HCT116 (cell line): Measurements from ENCODE around the gene PLCXD3. TPM values are rescaled to one million over a fixed set of nuclear protein-coding genes. Genes with fewer than 3 reads are reported as not detected.

ENCODE experiments used
- ATAC-seq: fragments of 200-7000 bp; cut with Tn5 transposase; 2 replicates; pipeline ENCODE4 v1.9.1; 2020; ENCODE audit warnings: mild to moderate bottlenecking, moderate library complexity
- BruUV-seq: library from RNA; stranded (reverse); fragments of 400-500 nt; replicated peaks from 2 replicates; lab custom pipeline; 2021; lab: Mats Ljungman, UMichigan
- CTCF ChIA-PET: fragments of 300-600 bp; sonication (Branson Sonifier 250); formaldehyde crosslinking; loops from one replicate; lab custom pipeline; 2021; ENCODE audit warnings: antibody characterized with exemption; lab: Charles Lee
- POLR2A ChIA-PET: fragments of 300-600, 350-600 bp; sonication (Branson Sonifier 250); formaldehyde crosslinking; loops from one replicate; lab custom pipeline; 2021; ENCODE audit warnings: antibody characterized with exemption; lab: Charles Lee
- RAD21 ChIA-PET, 2 experiments: fragments of 300-600 bp; sonication (Branson Sonifier 250); formaldehyde crosslinking; loops; one replicate each; lab custom pipeline; 2023; ENCODE audit warnings: low total read pairs in 2 of 2; ENCODE audit not compliant: uncharacterized antibody in 2 of 2, unreplicated experiment in 2 of 2, low non-redundant PET in 1 of 2; lab: Charles Lee
- DNase-seq: peaks from one replicate; pipeline ENCODE4 v3.0.0-alpha.2; 2010; ENCODE audit warnings: low read depth, low spot score
- H2AFZ ChIP-seq: fragments of 200-600 bp; shearing (Covaris generic), sonication (generic); 2 replicates; pipeline ENCODE4 v1.6.1; 2017; ENCODE audit warnings: low read depth, mixed run types, mixed read lengths, antibody characterized with exemption, low read length; ENCODE audit not compliant: poor library complexity, severe bottlenecking
- H3K27ac ChIP-seq: 2 replicates; pipeline ENCODE4 v1.5.1; 2012; ENCODE audit warnings: low read depth, low read length
- H3K27me3 ChIP-seq: fragments of 200-600 bp; sonication (generic); 2 replicates; pipeline ENCODE4 v1.6.1; 2016; ENCODE audit warnings: mixed run types, low read length, mixed read lengths; ENCODE audit not compliant: insufficient read depth
- H3K36me3 ChIP-seq, 2 experiments: fragments of 200-500 bp in 1 of 2; fragments of 200-600 bp in 1 of 2; sonication (Bioruptor generic) in 1 of 2; sonication (generic) in 1 of 2; 2 replicates each; pipeline versions ENCODE4 v1.5.1 to v1.6.1; 2014 to 2016; ENCODE audit warnings: low read length in 2 of 2, inconsistent platforms in 1 of 2, mixed read lengths in 1 of 2, mixed run types in 1 of 2; ENCODE audit not compliant: insufficient read depth in 2 of 2, control insufficient read depth in 1 of 2
- H3K4me1 ChIP-seq, 2 experiments: fragments of 200-600 bp in 1 of 2; sonication (generic) in 1 of 2; 2 replicates each; pipeline versions ENCODE4 v1.5.1 to v1.6.1; 2012 to 2017; ENCODE audit warnings: low read length in 2 of 2, inconsistent platforms in 1 of 2, mild to moderate bottlenecking in 1 of 2, mixed read lengths in 1 of 2, mixed run types in 1 of 2, moderate library complexity in 1 of 2; ENCODE audit not compliant: insufficient read depth in 2 of 2, control insufficient read depth in 1 of 2
- H3K4me2 ChIP-seq: fragments of 200-600 bp; sonication (generic); 2 replicates; pipeline ENCODE4 v1.6.1; 2017; ENCODE audit warnings: mixed run types, low read length, mixed read lengths
- H3K4me3 ChIP-seq, 2 experiments: fragments of 200-600 bp in 1 of 2; sonication (generic) in 1 of 2; replicated peaks in 1 of 2; 2 replicates each; pipeline ENCODE4 v1.5.1; 2011 to 2016; ENCODE audit warnings: low read length in 2 of 2, control low read depth in 1 of 2, low read depth in 1 of 2, mild to moderate bottlenecking in 1 of 2, mixed read lengths in 1 of 2, mixed run types in 1 of 2
- H3K79me2 ChIP-seq: fragments of 200-600 bp; sonication (generic); 2 replicates; pipeline ENCODE4 v1.6.1; 2017; ENCODE audit warnings: mild to moderate bottlenecking, mixed run types, low read length, moderate library complexity, mixed read lengths; ENCODE audit not compliant: insufficient read depth
- H3K9ac ChIP-seq: fragments of 200-600 bp; sonication (generic); 2 replicates; pipeline ENCODE4 v1.6.1; 2016; ENCODE audit warnings: low read length, mixed read lengths
- H3K9me2 ChIP-seq: fragments of 200-600 bp; sonication (generic), shearing (Covaris generic); 2 replicates; pipeline ENCODE4 v1.6.1; 2017; ENCODE audit warnings: mixed run types, mild to moderate bottlenecking, moderate library complexity; ENCODE audit not compliant: insufficient read depth
- H3K9me3 ChIP-seq, 2 experiments: fragments of 200-500 bp in 1 of 2; fragments of 200-600 bp in 1 of 2; sonication (Bioruptor generic) in 1 of 2; sonication (generic) in 1 of 2; 2 replicates each; pipeline ENCODE4 v1.6.1; 2014 to 2017; ENCODE audit warnings: low read length in 2 of 2, mixed read lengths in 2 of 2, inconsistent platforms in 1 of 2, low read depth in 1 of 2, mild to moderate bottlenecking in 1 of 2, mixed run types in 1 of 2, moderate library complexity in 1 of 2; ENCODE audit not compliant: control insufficient read depth in 1 of 2, insufficient read depth in 1 of 2
- H4K20me1 ChIP-seq: fragments of 200-600 bp; sonication (generic), shearing (Covaris generic); 2 replicates; pipeline ENCODE4 v1.6.1; 2017; ENCODE audit warnings: mixed run types, mild to moderate bottlenecking, moderate library complexity; ENCODE audit not compliant: insufficient read depth
- CBX3 ChIP-seq: IDR thresholded peaks from 2 replicates; pipeline ENCODE4 v1.6.1; 2012; ENCODE audit warnings: low read depth
- CEBPB ChIP-seq: IDR thresholded peaks from 2 replicates; pipeline ENCODE4 v1.6.1; 2012; ENCODE audit warnings: low read depth
- FOSL1 ChIP-seq: IDR thresholded peaks from 2 replicates; pipeline ENCODE4 v1.6.1; 2012; ENCODE audit warnings: low read depth
- JUND ChIP-seq: IDR thresholded peaks from 2 replicates; pipeline ENCODE4 v1.6.1; 2012
- POLR2A ChIP-seq: IDR thresholded peaks from 2 replicates; pipeline ENCODE4 v1.7.0; 2011; ENCODE audit warnings: borderline replicate concordance; ENCODE audit not compliant: insufficient read depth, insufficient read length; ENCODE audit errors: extremely low read depth
- POLR2AphosphoS5 ChIP-seq: IDR thresholded peaks from 2 replicates; pipeline ENCODE4 v1.6.1; 2011; ENCODE audit warnings: mild to moderate bottlenecking, low read depth, low read length, moderate library complexity
- RAD21 ChIP-seq: IDR thresholded peaks from 2 replicates; pipeline ENCODE4 v1.6.1; 2012; ENCODE audit warnings: low read depth, mild to moderate bottlenecking
- SIN3A ChIP-seq: IDR thresholded peaks from 2 replicates; pipeline ENCODE4 v1.6.1; 2012; ENCODE audit warnings: low read depth
- SRF ChIP-seq: IDR thresholded peaks from 2 replicates; pipeline ENCODE4 v1.6.1; 2012; ENCODE audit warnings: low read depth
- TCF7L2 ChIP-seq: IDR thresholded peaks from 2 replicates; pipeline ENCODE4 v1.7.0; 2011; ENCODE audit warnings: borderline replicate concordance, inconsistent platforms; ENCODE audit not compliant: insufficient read depth, insufficient read length; ENCODE audit errors: extremely low read depth
- YY1 ChIP-seq: IDR thresholded peaks from 2 replicates; pipeline ENCODE4 v1.6.1; 2011; ENCODE audit warnings: low read length, low read depth, moderate library complexity, mild to moderate bottlenecking; ENCODE audit not compliant: insufficient replicate concordance; ENCODE audit errors: extremely low read depth
- ZNF274 ChIP-seq: fragments of 200-500 bp; sonication (Bioruptor generic); IDR thresholded peaks from 2 replicates; pipeline ENCODE4 v1.6.1; 2014; ENCODE audit warnings: mild to moderate bottlenecking, low read depth, low read length, inconsistent platforms
- intact Hi-C: fragments of 100-400 bp; cut with micrococcal nuclease; formaldehyde crosslinking; loops from 2 replicates; pipeline ENCODE4 v1.10.0; 2022
- total RNA-seq: library from RNA; stranded (reverse); gene quantifications from one replicate; pipeline ENCODE4 v1.2.1, GENCODE V29; 2021; ENCODE audit not compliant: unreplicated experiment
- TF ChIP-seq, protein P1 (sequence below): IDR thresholded peaks from 2 replicates; pipeline ENCODE4 v1.6.1; 2012
- TF ChIP-seq, protein P2 (sequence below): IDR thresholded peaks from 2 replicates; pipeline ENCODE4 v1.6.1; 2012
- TF ChIP-seq, protein P3 (sequence below): IDR thresholded peaks from 2 replicates; pipeline ENCODE4 v1.6.1; 2012; ENCODE audit warnings: low read depth

Gene PLCXD3
- total RNA-seq, 1 experiment from 2014 or later = not detected

DNA sequence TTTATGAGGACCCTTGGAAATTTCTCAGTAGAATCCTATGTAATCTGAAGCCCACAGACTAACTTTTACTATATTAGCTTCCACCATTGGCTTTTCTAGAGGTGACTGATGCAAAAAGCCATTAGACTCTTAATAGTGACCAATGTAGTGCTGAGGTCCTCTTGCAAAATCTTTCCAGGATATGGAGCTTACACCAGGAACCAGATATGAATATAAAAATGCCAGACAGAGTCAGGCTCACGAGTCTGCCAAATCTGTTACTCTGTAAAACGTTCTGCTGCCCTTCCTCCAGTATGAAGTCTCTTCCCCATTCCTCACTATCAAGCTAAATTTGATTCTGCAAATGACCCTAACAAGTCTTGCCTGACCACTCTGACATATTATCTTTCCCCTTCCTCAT, 223.7 kb downstream of the PLCXD3 start:
- no TSS peak for BruUV-seq
- H3K79me2 ChIP-seq = no peaks in the 10 kb centered on the region
- H3K4me2 ChIP-seq = no peak overlapping the region
- H3K4me1 ChIP-seq = no peaks in the 10 kb centered on the region
- RAD21 ChIA-PET = no interaction called here
- TF ChIP-seq RAD21 (no peak), TCF7L2 (no peak), POLR2A (no peak), ZNF274 (no peak), YY1 (no peak)
- TF ChIP-seq, protein P1, sequence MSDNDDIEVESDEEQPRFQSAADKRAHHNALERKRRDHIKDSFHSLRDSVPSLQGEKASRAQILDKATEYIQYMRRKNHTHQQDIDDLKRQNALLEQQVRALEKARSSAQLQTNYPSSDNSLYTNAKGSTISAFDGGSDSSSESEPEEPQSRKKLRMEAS = no peak
- H4K20me1 ChIP-seq = no peaks in the 10 kb centered on the region
- no peak overlapping the region for H3K4me3 ChIP-seq
- peaks cover 0 to 5% of the 10 kb centered on the region in 2 experiments; a peak in 1 of 4 replicates for H3K9me3 ChIP-seq
- CTCF ChIA-PET = no interaction called here
- H3K27ac ChIP-seq = no peak overlapping the region
- POLR2A ChIA-PET = no interaction called here
- no peaks in the 10 kb centered on the region for H3K36me3 ChIP-seq
- no peaks in the 10 kb centered on the region for H3K27me3 ChIP-seq
- H3K9me2 ChIP-seq = no peaks in the 10 kb centered on the region
- H2AFZ ChIP-seq = no peak overlapping the region
- ATAC-seq (no peak), DNase-seq (no peak)
- intact Hi-C loops = no loop called here
- no peak overlapping the region for H3K9ac ChIP-seq

DNA sequence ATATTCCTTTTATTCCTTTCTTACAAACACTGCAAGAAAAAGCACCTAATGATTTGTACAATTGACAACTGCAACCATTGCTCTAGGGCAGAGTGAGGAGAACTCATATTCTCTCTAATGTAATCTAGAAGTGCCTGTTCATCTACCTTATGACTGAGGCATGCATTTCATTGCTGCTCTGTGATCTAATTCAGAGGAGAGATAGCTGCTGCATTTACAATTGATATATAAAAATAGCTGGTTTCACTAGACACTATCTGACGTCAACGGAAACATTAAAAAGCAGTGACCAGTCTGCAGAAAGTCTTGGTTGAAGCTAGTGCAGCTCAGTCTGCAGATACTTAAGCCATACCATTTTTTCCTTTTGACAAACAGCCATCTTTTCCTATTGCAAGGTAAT, 224.2 kb downstream of the PLCXD3 start:
- Histone ChIP-seq H3K9me3 (peaks cover 0 to 5% of the 10 kb centered on the region in 2 experiments; a peak in 1 of 4 replicates), H3K4me1 (no peaks in the 10 kb centered on the region), H3K4me2 (no peak overlapping the region), H4K20me1 (no peaks in the 10 kb centered on the region), H3K27me3 (no peaks in the 10 kb centered on the region), H3K4me3 (no peak overlapping the region), H3K9me2 (no peaks in the 10 kb centered on the region), H3K36me3 (no peaks in the 10 kb centered on the region), H3K79me2 (no peaks in the 10 kb centered on the region), H2AFZ (no peak overlapping the region), H3K9ac (no peak overlapping the region), H3K27ac (no peak overlapping the region)
- CTCF ChIA-PET = no interaction called here
- no TSS peak for BruUV-seq
- intact Hi-C loops = no loop called here
- DNase-seq = no peak
- ATAC-seq = no peak
- RAD21 ChIA-PET = no interaction called here
- POLR2A ChIA-PET = no interaction called here
- TF ChIP-seq TCF7L2 = no peak
- no peak for TF ChIP-seq CBX3
- TF ChIP-seq SRF = no peak
- TF ChIP-seq, protein P1 = no peak
- no peak for TF ChIP-seq POLR2AphosphoS5
- TF ChIP-seq RAD21 = no peak
- no peak for TF ChIP-seq YY1
- TF ChIP-seq CEBPB = no peak
- TF ChIP-seq, protein P2, sequence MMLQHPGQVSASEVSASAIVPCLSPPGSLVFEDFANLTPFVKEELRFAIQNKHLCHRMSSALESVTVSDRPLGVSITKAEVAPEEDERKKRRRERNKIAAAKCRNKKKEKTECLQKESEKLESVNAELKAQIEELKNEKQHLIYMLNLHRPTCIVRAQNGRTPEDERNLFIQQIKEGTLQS = no peak
- no peak for TF ChIP-seq FOSL1
- TF ChIP-seq JUND = no peak
- no peak for TF ChIP-seq POLR2A
- no peak for TF ChIP-seq SIN3A
- TF ChIP-seq, protein P3, sequence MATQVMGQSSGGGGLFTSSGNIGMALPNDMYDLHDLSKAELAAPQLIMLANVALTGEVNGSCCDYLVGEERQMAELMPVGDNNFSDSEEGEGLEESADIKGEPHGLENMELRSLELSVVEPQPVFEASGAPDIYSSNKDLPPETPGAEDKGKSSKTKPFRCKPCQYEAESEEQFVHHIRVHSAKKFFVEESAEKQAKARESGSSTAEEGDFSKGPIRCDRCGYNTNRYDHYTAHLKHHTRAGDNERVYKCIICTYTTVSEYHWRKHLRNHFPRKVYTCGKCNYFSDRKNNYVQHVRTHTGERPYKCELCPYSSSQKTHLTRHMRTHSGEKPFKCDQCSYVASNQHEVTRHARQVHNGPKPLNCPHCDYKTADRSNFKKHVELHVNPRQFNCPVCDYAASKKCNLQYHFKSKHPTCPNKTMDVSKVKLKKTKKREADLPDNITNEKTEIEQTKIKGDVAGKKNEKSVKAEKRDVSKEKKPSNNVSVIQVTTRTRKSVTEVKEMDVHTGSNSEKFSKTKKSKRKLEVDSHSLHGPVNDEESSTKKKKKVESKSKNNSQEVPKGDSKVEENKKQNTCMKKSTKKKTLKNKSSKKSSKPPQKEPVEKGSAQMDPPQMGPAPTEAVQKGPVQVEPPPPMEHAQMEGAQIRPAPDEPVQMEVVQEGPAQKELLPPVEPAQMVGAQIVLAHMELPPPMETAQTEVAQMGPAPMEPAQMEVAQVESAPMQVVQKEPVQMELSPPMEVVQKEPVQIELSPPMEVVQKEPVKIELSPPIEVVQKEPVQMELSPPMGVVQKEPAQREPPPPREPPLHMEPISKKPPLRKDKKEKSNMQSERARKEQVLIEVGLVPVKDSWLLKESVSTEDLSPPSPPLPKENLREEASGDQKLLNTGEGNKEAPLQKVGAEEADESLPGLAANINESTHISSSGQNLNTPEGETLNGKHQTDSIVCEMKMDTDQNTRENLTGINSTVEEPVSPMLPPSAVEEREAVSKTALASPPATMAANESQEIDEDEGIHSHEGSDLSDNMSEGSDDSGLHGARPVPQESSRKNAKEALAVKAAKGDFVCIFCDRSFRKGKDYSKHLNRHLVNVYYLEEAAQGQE = no peak
